ENCODE data around the gene C17orf50. TPM values are rescaled to one million over a fixed set of nuclear protein-coding genes. Genes with fewer than 3 reads are reported as not detected.
A peak's percentile ranks its signal among the peaks of the same experiment; 100 is the strongest.

C17orf50 gene
- total RNA-seq, 2 experiments from 2014 or later: not detected

- no peaks in the 10 kb centered on the region for H3K9me3 Mint-ChIP-seq
- Histone ChIP-seq H3K4me3 (ENCODE audit: low read length) (no peak overlapping the region), H3K9me3 (ENCODE audit: control insufficient read depth in 1 of 2, insufficient read depth in 1 of 2, low read length in 2 of 2) (no peaks in the 10 kb centered on the region), H3K27ac (ENCODE audit: low read depth in 1 of 2, low read length in 2 of 2) (no peak overlapping the region), H3K36me3 (ENCODE audit: insufficient read depth, low read length) (no peaks in the 10 kb centered on the region), H3K4me1 (ENCODE audit: insufficient read depth, low read length) (peaks cover 4% of the 10 kb centered on the region), H3K27me3 (ENCODE audit: control insufficient read depth in 1 of 2, insufficient read depth in 2 of 2, low read length in 2 of 2) (peaks cover 0 to 9% of the 10 kb centered on the region in 2 experiments)
- DNase-seq: no peak
- peak overlapping the region; percentile 61 for H3K27ac Mint-ChIP-seq
- CTCF ChIA-PET: interaction anchor here (1.6 kb wide), 1 partner anchor 24 kb away, joined by 11 read pairs; no protein-coding TSS in a partner anchor
- H3K4me1 Mint-ChIP-seq (ENCODE audit: low read depth): peaks cover 41% of the 10 kb centered on the region
- no peaks in the 10 kb centered on the region for H3K36me3 Mint-ChIP-seq (ENCODE audit: low read depth)
- ATAC-seq (ENCODE audit: poor library complexity): no peak
- peak overlapping the region; percentile 0 for H3K4me3 Mint-ChIP-seq
- intact Hi-C loops (cut with DNase I, micrococcal nuclease): no loop called here
- H3K27me3 Mint-ChIP-seq: peaks cover 17% of the 10 kb centered on the region
- POLR2A ChIA-PET: interaction anchor here (0.5 to 1.5 kb wide), 4 partner anchors 13 to 575 kb away, joined by 3 to 5 read pairs (median 4); partner anchors contain the start of gene TAF15
- TF ChIP-seq, protein P1, sequence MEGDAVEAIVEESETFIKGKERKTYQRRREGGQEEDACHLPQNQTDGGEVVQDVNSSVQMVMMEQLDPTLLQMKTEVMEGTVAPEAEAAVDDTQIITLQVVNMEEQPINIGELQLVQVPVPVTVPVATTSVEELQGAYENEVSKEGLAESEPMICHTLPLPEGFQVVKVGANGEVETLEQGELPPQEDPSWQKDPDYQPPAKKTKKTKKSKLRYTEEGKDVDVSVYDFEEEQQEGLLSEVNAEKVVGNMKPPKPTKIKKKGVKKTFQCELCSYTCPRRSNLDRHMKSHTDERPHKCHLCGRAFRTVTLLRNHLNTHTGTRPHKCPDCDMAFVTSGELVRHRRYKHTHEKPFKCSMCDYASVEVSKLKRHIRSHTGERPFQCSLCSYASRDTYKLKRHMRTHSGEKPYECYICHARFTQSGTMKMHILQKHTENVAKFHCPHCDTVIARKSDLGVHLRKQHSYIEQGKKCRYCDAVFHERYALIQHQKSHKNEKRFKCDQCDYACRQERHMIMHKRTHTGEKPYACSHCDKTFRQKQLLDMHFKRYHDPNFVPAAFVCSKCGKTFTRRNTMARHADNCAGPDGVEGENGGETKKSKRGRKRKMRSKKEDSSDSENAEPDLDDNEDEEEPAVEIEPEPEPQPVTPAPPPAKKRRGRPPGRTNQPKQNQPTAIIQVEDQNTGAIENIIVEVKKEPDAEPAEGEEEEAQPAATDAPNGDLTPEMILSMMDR (IDR thresholded peaks at IDR 0.05): no peak
These were observed 28.0 kb downstream of the C17orf50 start for GRCh38 chr17:35788477-35789368.

DNA sequence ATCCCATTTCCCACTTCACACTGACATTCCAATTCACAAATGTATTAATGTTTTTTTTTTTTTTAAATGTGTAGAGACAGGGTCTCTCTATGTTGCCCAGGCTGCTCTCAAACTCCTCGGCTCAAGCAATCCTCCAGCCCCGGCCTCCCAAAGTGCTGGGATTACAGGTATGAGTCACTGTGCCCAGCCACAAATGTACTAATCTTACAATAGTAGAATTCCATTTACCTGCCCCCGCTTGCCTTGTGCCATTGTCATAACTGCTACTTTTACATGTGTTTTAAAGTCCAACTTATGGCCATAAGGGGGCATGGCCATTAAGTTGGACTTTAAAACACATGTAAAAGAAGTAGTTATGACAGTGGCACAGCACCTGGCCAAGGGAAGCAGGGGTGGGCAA is 30.2 kb downstream of the C17orf50 start:
- peaks cover 11 to 22% of the 10 kb centered on the region in 2 experiments for H3K27me3 ChIP-seq (ENCODE audit: control insufficient read depth in 1 of 2, insufficient read depth in 2 of 2, low read length in 2 of 2)
- intact Hi-C loops (cut with DNase I, micrococcal nuclease): no loop called here
- H3K9me3 Mint-ChIP-seq: no peaks in the 10 kb centered on the region
- H3K36me3 ChIP-seq (ENCODE audit: insufficient read depth, low read length): no peaks in the 10 kb centered on the region
- peaks cover 48% of the 10 kb centered on the region for H3K4me1 Mint-ChIP-seq (ENCODE audit: low read depth)
- peaks cover 25% of the 10 kb centered on the region for H3K27me3 Mint-ChIP-seq
- no peaks in the 10 kb centered on the region for H3K36me3 Mint-ChIP-seq (ENCODE audit: low read depth)
- DNase-seq: no peak
- no peak overlapping the region for H3K4me3 ChIP-seq (ENCODE audit: low read length)
- H3K4me3 Mint-ChIP-seq: no peak overlapping the region
- ChIA-PET CTCF (no interaction called here), POLR2A (no interaction called here)
- no peak overlapping the region for H3K27ac ChIP-seq (ENCODE audit: low read depth in 1 of 2, low read length in 2 of 2)
- no peaks in the 10 kb centered on the region for H3K9me3 ChIP-seq (ENCODE audit: control insufficient read depth in 1 of 2, insufficient read depth in 1 of 2, low read length in 2 of 2)
- TF ChIP-seq, protein P1 (IDR thresholded peaks at IDR 0.05): no peak
- no peak overlapping the region for H3K27ac Mint-ChIP-seq
- peaks cover 16% of the 10 kb centered on the region for H3K4me1 ChIP-seq (ENCODE audit: insufficient read depth, low read length)
- ATAC-seq (ENCODE audit: poor library complexity): no peak

DNA sequence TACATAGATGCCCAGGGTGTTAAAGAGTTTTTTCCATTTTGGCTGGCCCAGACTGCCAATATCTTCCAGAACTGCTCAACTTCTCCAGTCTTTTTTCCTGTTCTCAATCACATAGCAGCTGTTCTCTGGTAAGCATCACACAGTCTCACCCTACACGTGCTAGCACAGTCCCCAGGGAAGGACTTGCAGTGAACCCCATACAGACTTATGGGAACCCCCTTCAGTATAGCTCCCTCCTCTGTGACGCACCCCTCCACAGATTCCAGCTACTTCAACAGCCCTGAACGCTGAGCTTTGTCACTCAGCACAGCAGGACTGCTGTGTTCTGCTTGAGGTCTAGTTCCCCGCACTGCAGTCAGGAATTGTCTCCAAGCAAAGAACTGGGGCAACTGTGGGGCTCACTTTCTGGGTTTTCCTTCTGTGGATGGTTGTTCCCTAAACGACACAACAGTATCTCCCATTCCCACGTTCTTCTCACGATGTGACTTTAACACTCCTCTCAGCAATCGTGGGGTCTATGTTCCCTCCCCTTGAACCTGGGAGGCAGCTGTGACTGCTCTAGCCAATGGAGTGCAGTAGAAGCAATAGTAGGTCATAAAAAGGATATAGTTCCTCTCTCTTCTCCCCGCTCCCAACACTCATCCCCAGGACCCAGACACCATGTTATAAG is 31.1 kb downstream of the C17orf50 start:
- no peaks in the 10 kb centered on the region for H3K9me3 ChIP-seq (ENCODE audit: control insufficient read depth in 1 of 2, insufficient read depth in 1 of 2, low read length in 2 of 2)
- TF ChIP-seq, protein P1 (IDR thresholded peaks at IDR 0.05): no peak
- no peak for DNase-seq
- no peak for ATAC-seq (ENCODE audit: poor library complexity)
- ChIA-PET POLR2A (interaction anchor here (0.6 to 7.9 kb wide), 2 partner anchors 17 to 49 kb away, joined by 5 to 49 read pairs; partner anchors contain the start of gene TAF15), CTCF (interaction anchor here (0.8 kb wide), 1 partner anchor 28 kb away, joined by 3 read pairs; no protein-coding TSS in a partner anchor)
- no peak overlapping the region for H3K27ac ChIP-seq (ENCODE audit: low read depth in 1 of 2, low read length in 2 of 2)
- intact Hi-C loops (cut with DNase I, micrococcal nuclease): no loop called here
- Mint-ChIP-seq H3K4me1 (ENCODE audit: low read depth) (peaks cover 51% of the 10 kb centered on the region), H3K9me3 (no peaks in the 10 kb centered on the region), H3K36me3 (ENCODE audit: low read depth) (no peaks in the 10 kb centered on the region), H3K27ac (peak overlapping the region; percentile 25), H3K27me3 (peaks cover 30% of the 10 kb centered on the region), H3K4me3 (peak overlapping the region; percentile 11)
- peaks cover 15 to 22% of the 10 kb centered on the region in 2 experiments for H3K27me3 ChIP-seq (ENCODE audit: control insufficient read depth in 1 of 2, insufficient read depth in 2 of 2, low read length in 2 of 2)
- H3K4me3 ChIP-seq (ENCODE audit: low read length): no peak overlapping the region
- H3K4me1 ChIP-seq (ENCODE audit: insufficient read depth, low read length): peaks cover 18% of the 10 kb centered on the region
- H3K36me3 ChIP-seq (ENCODE audit: insufficient read depth, low read length): no peaks in the 10 kb centered on the region

Data from CD4-positive, alpha-beta T cell (primary cell).